K562 (cell line): ENCODE data around the gene CD44. TPM values are rescaled to one million over a fixed set of nuclear protein-coding genes. Genes with fewer than 3 reads are reported as not detected.

Experiments
- ATAC-seq: fragments of 200-7000 bp; cut with Tn5 transposase; 3 replicates; pipeline ENCODE4 v1.9.1; 2020; ENCODE audit warnings: moderate library complexity
- BruUV-seq: library from RNA; stranded (reverse); fragments of 400-500 nt; replicated peaks from 2 replicates; lab custom pipeline; 2021; lab: Mats Ljungman, UMichigan
- CTCF ChIA-PET: fragments of 300-600 bp; formaldehyde crosslinking; extraction: SDS; loops from one replicate; lab custom pipeline; 2021; ENCODE audit warnings: low intra/inter-chr PET ratio; lab: Yijun Ruan, JAX
- POLR2A ChIA-PET: fragments of 300-600, 350-650 bp; sonication (Branson Sonifier 250); formaldehyde crosslinking; extraction: SDS; loops from one replicate; lab custom pipeline; 2021; ENCODE audit warnings: antibody characterized with exemption, inconsistent platforms; lab: Yijun Ruan, JAX
- DNase-seq, 4 experiments: peaks; one replicate each; pipeline versions ENCODE4 v3.0.0 to v3.0.0-alpha.2; 2011 to 2018; ENCODE audit warnings: low spot score in 3 of 4, mixed read lengths in 3 of 4; ENCODE audit errors: extremely low read depth in 1 of 4
- FAIRE-seq: peaks from 2 replicates; lab custom pipeline; 2011; peaks lifted over from hg19 to GRCh38; lab: Jason Lieb, UNC
- H2AFZ ChIP-seq: 2 replicates; pipeline ENCODE4 v1.6.0; 2011; ENCODE audit warnings: low read depth, low read length, control low read depth, inconsistent platforms
- H3K27ac ChIP-seq: fragments of 200-600 bp; 3 replicates; pipeline ENCODE4 v1.8.0; 2011; ENCODE audit warnings: low read depth, mild to moderate bottlenecking, control low read depth, inconsistent platforms, low read length, moderate library complexity, mixed read lengths; ENCODE audit errors: extremely low read depth
- H3K27me3 ChIP-seq, 2 experiments: fragments of 300-600 bp in 1 of 2; 2 replicates in 1 of 2; 3 replicates in 1 of 2; pipeline versions ENCODE4 v1.6.0 to v1.8.0; 2011; ENCODE audit warnings: inconsistent platforms in 2 of 2, low read length in 2 of 2, mild to moderate bottlenecking in 1 of 2, mixed read lengths in 1 of 2, moderate library complexity in 1 of 2; ENCODE audit not compliant: control insufficient read depth in 2 of 2, insufficient read depth in 2 of 2
- H3K36me3 ChIP-seq: fragments of 300-600 bp; 3 replicates; pipeline ENCODE4 v1.8.0; 2011; ENCODE audit warnings: mild to moderate bottlenecking, low read length, inconsistent platforms; ENCODE audit not compliant: control insufficient read depth, insufficient read depth
- H3K4me1 ChIP-seq, 2 experiments: fragments of 200-600 bp in 1 of 2; replicated peaks in 1 of 2; 2 replicates in 1 of 2; 3 replicates in 1 of 2; pipeline versions ENCODE4 v1.5.1 to v1.8.0; 2011; ENCODE audit warnings: inconsistent platforms in 2 of 2, low read length in 2 of 2, mild to moderate bottlenecking in 1 of 2, mixed read lengths in 1 of 2, moderate library complexity in 1 of 2; ENCODE audit not compliant: control insufficient read depth in 2 of 2, insufficient read depth in 2 of 2
- H3K4me2 ChIP-seq: 2 replicates; pipeline ENCODE4 v1.6.1; 2011; ENCODE audit warnings: low read length, control low read depth, inconsistent platforms, mixed read lengths; ENCODE audit not compliant: insufficient read depth
- H3K4me3 ChIP-seq: fragments of 200-600 bp; sonication (generic), shearing (Covaris generic); 2 replicates; pipeline ENCODE4 v1.5.1; 2016; ENCODE audit warnings: control low read depth, inconsistent platforms
- H3K79me2 ChIP-seq: fragments of 200-600 bp; 3 replicates; pipeline ENCODE4 v1.8.0; 2011; ENCODE audit warnings: low read length, inconsistent platforms; ENCODE audit not compliant: control insufficient read depth, insufficient read depth
- H3K9ac ChIP-seq, 2 experiments: 2 replicates each; pipeline versions ENCODE4 v1.6.0 to v1.6.1; 2011; ENCODE audit warnings: low read depth in 2 of 2, low read length in 2 of 2, control low read depth in 1 of 2, inconsistent platforms in 1 of 2, mild to moderate bottlenecking in 1 of 2, mixed read lengths in 1 of 2; ENCODE audit not compliant: insufficient read depth in 1 of 2
- H3K9me1 ChIP-seq: one replicate; pipeline ENCODE4 v1.6.0; 2011; ENCODE audit warnings: inconsistent platforms, mild to moderate bottlenecking, low read length, moderate library complexity; ENCODE audit not compliant: control insufficient read depth, insufficient read depth
- H3K9me3 ChIP-seq: replicated peaks from 2 replicates; pipeline ENCODE4 v1.5.1; 2011; ENCODE audit warnings: low read depth, low read length, inconsistent platforms; ENCODE audit not compliant: control insufficient read depth, insufficient read depth
- H4K20me1 ChIP-seq: replicated peaks from 2 replicates; pipeline ENCODE4 v1.6.1; 2011; ENCODE audit warnings: low read length, inconsistent platforms, mixed read lengths; ENCODE audit not compliant: control insufficient read depth, insufficient read depth
- ARID2 ChIP-seq: fragments of 450-650 bp; IDR thresholded peaks from 2 replicates; pipeline ENCODE4 v1.6.1; 2017; ENCODE audit warnings: antibody characterized with exemption, mild to moderate bottlenecking
- CHCHD3 ChIP-seq: fragments of 250-450 bp; sonication (Bioruptor Pico); IDR thresholded peaks from 2 replicates; pipeline ENCODE4 v2.1.2; 2022; ENCODE audit warnings: mild to moderate bottlenecking
- CHD4 ChIP-seq: fragments of 200-600 bp; sonication (generic); IDR thresholded peaks from 3 replicates; pipeline ENCODE4 v1.6.1; 2012; ENCODE audit warnings: low read depth, mild to moderate bottlenecking, mixed read lengths, low read length, inconsistent platforms; ENCODE audit not compliant: insufficient read depth, insufficient replicate concordance, poor library complexity, severe bottlenecking
- GATA2 ChIP-seq: sonication (generic); formaldehyde crosslinking; IDR thresholded peaks from 2 replicates; pipeline ENCODE4 v1.4.0; 2020; ENCODE audit warnings: mild to moderate bottlenecking, missing genetic modification reagents
- HDAC6 ChIP-seq: IDR thresholded peaks from 2 replicates; pipeline ENCODE4 v1.6.1; 2012; ENCODE audit warnings: low read depth, mild to moderate bottlenecking, control low read depth, inconsistent platforms, low read length, moderate library complexity
- HDGF ChIP-seq: fragments of 450-650 bp; IDR thresholded peaks from 2 replicates; pipeline ENCODE4 v1.6.1; 2016
- IRF2 ChIP-seq: sonication (generic); formaldehyde crosslinking; IDR thresholded peaks from 2 replicates; pipeline ENCODE4 v1.8.1; 2022; ENCODE audit warnings: mild to moderate bottlenecking, missing genetic modification reagents
- NONO ChIP-seq, 2 experiments: fragments of 200-400 bp in 1 of 2; fragments of 450-650 bp in 1 of 2; formaldehyde crosslinking in 1 of 2; IDR thresholded peaks; 2 replicates each; pipeline ENCODE4 v1.6.1; 2017; ENCODE audit warnings: low read depth in 2 of 2, mild to moderate bottlenecking in 2 of 2, moderate library complexity in 2 of 2, low read length in 1 of 2
- RBM14 ChIP-seq: fragments of 200-400 bp; formaldehyde crosslinking; IDR thresholded peaks from 2 replicates; pipeline ENCODE4 v1.6.1; 2018; ENCODE audit warnings: low read depth, mild to moderate bottlenecking, low read length, moderate library complexity, borderline replicate concordance; ENCODE audit not compliant: insufficient read depth
- RUNX1 ChIP-seq: sonication (generic); IDR thresholded peaks from 2 replicates; pipeline ENCODE4 v1.6.1; 2016; ENCODE audit warnings: antibody characterized with exemption, low read depth
- SMARCE1 ChIP-seq: fragments of 450-650 bp; IDR thresholded peaks from 2 replicates; pipeline ENCODE4 v1.7.1; 2016; ENCODE audit warnings: mild to moderate bottlenecking
- ZNF175 ChIP-seq: fragments of 200-800 bp; sonication (Bioruptor generic); IDR thresholded peaks from 2 replicates; pipeline ENCODE4 v1.6.1; 2016; ENCODE audit warnings: low read depth, mild to moderate bottlenecking, missing genetic modification characterization, missing compliant biosample characterization
- ZNF3 ChIP-seq: fragments of 250-450 bp; sonication (Bioruptor Pico); IDR thresholded peaks from 2 replicates; pipeline ENCODE4 v1.5.0; 2021; ENCODE audit warnings: mild to moderate bottlenecking, moderate library complexity
- ZNF778 ChIP-seq: fragments of 450-650 bp; formaldehyde crosslinking; IDR thresholded peaks from 2 replicates; pipeline ENCODE4 v1.4.0; 2020; ENCODE audit warnings: mild to moderate bottlenecking, moderate library complexity
- WGBS: fragments of 100-300 bp; shearing (Covaris generic); methylation state at CpG from one replicate; pipeline ENCODE4 v1.1.6; 2016; ENCODE audit warnings: low coverage, mixed read lengths; ENCODE audit not compliant: insufficient coverage; ENCODE audit errors: missing lambda C conversion rate; 5-methylcytosine and 5-hydroxymethylcytosine counted together
- in situ Hi-C: fragments of 300-500 bp; cut with MboI; formaldehyde crosslinking; loops from 4 replicates; pipeline ENCODE4 v1.15.0; 2018; ENCODE audit warnings: inconsistent platforms, mixed read lengths
- intact Hi-C: fragments of 100-400 bp; cut with micrococcal nuclease; formaldehyde crosslinking; loops from 2 replicates; pipeline ENCODE4 v1.14.2; 2022
- polyA plus RNA-seq, 8 experiments: library from polyadenylated mRNA; depleted of rRNA in 4 of 8; stranded (reverse) in 5 of 8; unstranded in 3 of 8; fragments of >200 nt; fragmentation: Nextera tagmentation in 2 of 8; fragmentation: Illumina TruSeq in 1 of 8; extraction: Ambion mirVana in 2 of 8; extraction: Trizol in 1 of 8; gene quantifications; 2 replicates each; pipeline versions ENCODE4 v1.2.1 to v1.2.3, GENCODE V29; 2011 to 2014; ENCODE audit warnings: inconsistent platforms in 1 of 8, missing spikeins in 1 of 8
- total RNA-seq, 7 experiments: library from RNA; depleted of rRNA in 6 of 7; stranded (reverse); fragments of >200 nt in 6 of 7; fragmentation: Illumina TruSeq in 2 of 7; extraction: Trizol in 2 of 7; gene quantifications; 2 replicates each; pipeline versions ENCODE4 v1.2.1 to v1.2.3, GENCODE V29; 2011 to 2021; ENCODE audit warnings: low replicate concordance in 1 of 7
- TF ChIP-seq, protein P1 (sequence below): fragments of 250-450 bp; sonication (Bioruptor Pico); IDR thresholded peaks from 2 replicates; pipeline ENCODE4 v1.9.0; 2021; ENCODE audit warnings: mild to moderate bottlenecking
- TF ChIP-seq, protein P2 (sequence below): fragments of 450-650 bp; IDR thresholded peaks from one replicate; pipeline ENCODE4 v1.6.1; 2018; ENCODE audit warnings: mild to moderate bottlenecking, moderate library complexity; ENCODE audit not compliant: partially characterized antibody
- TF ChIP-seq, protein P3 (sequence below): fragments of 250-450 bp; sonication (Bioruptor Pico); IDR thresholded peaks from 2 replicates; pipeline ENCODE4 v1.4.0; 2020; ENCODE audit warnings: mild to moderate bottlenecking
- TF ChIP-seq, protein P4 (sequence below): fragments of 250-450 bp; sonication (Bioruptor Pico); IDR thresholded peaks from 2 replicates; pipeline ENCODE4 v1.4.0; 2020; ENCODE audit warnings: mild to moderate bottlenecking, moderate library complexity

Gene CD44
- total and polyA plus RNA-seq, 9 of the 15 experiments (the other 6 are each of a cell fraction or from before 2014, with no cell fraction given), result 1.2 to 13.9 (median 3.0) TPM

DNA sequence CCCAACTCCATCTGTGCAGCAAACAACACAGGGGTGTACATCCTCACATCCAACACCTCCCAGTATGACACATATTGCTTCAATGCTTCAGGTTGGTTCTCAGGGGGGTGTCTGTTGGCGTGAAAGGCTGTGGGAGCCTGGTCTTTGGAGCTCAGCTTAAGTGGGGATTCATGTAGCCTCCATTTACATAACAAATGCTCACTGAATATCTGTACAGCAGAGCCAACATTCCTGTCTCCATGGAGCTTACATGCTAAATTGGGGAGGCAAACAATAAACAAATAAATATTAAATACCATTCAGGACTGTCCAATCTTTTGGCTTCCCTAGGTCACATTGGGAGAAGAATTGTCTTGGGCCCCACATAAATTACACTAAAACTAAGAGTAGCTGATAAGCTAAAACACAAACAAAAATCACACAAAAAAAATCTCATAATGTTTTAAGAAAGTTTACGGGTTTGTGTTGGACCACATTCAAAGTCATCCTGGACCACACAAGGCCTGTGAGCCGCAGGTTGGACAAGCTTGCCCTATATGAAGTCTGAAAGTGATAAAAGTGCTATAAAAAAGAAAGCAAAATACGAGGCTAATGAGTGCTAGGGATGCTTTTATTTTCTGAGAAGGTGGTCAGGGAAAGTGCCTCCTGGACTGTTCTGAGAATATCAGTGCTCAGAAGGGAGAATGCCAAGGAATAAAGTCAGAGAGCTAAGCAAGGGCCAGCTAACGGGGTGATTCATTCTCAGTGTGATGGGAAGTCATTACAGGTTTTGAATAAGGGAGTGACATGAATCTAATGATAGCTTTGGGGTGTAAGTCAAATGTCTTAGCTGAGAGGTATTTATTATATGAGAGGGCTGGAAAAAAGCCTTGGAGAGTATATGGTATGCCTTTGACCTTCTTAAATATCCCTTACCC is 41.6 kb downstream of the CD44 start:
- no peak for TF ChIP-seq ZNF175 (CRISPR knock-in tag)
- TF ChIP-seq CHD4, result no peak
- TF ChIP-seq CHCHD3 (CRISPR knock-in tag), result no peak
- no peak for TF ChIP-seq SMARCE1
- TF ChIP-seq HDGF, result no peak
- no peak for TF ChIP-seq RBM14
- no peak for TF ChIP-seq GATA2
- no peak for TF ChIP-seq HDAC6
- no peak for TF ChIP-seq ZNF3
- no peak for TF ChIP-seq RUNX1
- no peak for TF ChIP-seq IRF2 (CRISPR knock-in tag)
- TF ChIP-seq ZNF778 (CRISPR knock-in tag), result no peak
- TF ChIP-seq, protein P1, sequence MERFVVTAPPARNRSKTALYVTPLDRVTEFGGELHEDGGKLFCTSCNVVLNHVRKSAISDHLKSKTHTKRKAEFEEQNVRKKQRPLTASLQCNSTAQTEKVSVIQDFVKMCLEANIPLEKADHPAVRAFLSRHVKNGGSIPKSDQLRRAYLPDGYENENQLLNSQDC (CRISPR knock-in tag), result no peak
- TF ChIP-seq NONO (IDR thresholded peaks at IDR 0.05; ENCODE audit: low read depth in 2 of 2, low read length in 1 of 2), result no peak
- TF ChIP-seq, protein P2, sequence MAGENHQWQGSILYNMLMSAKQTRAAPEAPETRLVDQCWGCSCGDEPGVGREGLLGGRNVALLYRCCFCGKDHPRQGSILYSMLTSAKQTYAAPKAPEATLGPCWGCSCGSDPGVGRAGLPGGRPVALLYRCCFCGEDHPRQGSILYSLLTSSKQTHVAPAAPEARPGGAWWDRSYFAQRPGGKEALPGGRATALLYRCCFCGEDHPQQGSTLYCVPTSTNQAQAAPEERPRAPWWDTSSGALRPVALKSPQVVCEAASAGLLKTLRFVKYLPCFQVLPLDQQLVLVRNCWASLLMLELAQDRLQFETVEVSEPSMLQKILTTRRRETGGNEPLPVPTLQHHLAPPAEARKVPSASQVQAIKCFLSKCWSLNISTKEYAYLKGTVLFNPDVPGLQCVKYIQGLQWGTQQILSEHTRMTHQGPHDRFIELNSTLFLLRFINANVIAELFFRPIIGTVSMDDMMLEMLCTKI, result no peak
- TF ChIP-seq, protein P3, sequence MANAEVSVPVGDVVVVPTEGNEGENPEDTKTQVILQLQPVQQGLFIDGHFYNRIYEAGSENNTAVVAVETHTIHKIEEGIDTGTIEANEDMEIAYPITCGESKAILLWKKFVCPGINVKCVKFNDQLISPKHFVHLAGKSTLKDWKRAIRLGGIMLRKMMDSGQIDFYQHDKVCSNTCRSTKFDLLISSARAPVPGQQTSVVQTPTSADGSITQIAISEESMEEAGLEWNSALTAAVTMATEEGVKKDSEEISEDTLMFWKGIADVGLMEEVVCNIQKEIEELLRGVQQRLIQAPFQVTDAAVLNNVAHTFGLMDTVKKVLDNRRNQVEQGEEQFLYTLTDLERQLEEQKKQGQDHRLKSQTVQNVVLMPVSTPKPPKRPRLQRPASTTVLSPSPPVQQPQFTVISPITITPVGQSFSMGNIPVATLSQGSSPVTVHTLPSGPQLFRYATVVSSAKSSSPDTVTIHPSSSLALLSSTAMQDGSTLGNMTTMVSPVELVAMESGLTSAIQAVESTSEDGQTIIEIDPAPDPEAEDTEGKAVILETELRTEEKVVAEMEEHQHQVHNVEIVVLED (CRISPR knock-in tag), result no peak
- TF ChIP-seq, protein P4, sequence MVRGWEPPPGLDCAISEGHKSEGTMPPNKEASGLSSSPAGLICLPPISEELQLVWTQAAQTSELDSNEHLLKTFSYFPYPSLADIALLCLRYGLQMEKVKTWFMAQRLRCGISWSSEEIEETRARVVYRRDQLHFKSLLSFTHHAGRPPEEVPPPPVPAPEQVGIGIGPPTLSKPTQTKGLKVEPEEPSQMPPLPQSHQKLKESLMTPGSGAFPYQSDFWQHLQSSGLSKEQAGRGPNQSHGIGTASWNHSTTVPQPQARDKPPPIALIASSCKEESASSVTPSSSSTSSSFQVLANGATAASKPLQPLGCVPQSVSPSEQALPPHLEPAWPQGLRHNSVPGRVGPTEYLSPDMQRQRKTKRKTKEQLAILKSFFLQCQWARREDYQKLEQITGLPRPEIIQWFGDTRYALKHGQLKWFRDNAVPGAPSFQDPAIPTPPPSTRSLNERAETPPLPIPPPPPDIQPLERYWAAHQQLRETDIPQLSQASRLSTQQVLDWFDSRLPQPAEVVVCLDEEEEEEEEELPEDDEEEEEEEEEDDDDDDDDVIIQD (CRISPR knock-in tag), result no peak
- TF ChIP-seq ARID2, result no peak
- TF ChIP-seq, all 486 proteins: peak for 0
- Histone ChIP-seq H3K9me1 (no peaks in the 10 kb centered on the region), H3K9ac (no peak overlapping the region), H3K27me3 (peaks cover 2 to 7% of the 10 kb centered on the region in 2 experiments; a peak in 3 of 5 replicates), H3K79me2 (no peaks in the 10 kb centered on the region), H3K36me3 (no peaks in the 10 kb centered on the region), H3K4me1 (no peaks in the 10 kb centered on the region), H2AFZ (no peak overlapping the region), H3K27ac (no peak overlapping the region), H3K9me3 (no peaks in the 10 kb centered on the region), H4K20me1 (no peaks in the 10 kb centered on the region), H3K4me3 (no peak overlapping the region), H3K4me2 (no peak overlapping the region)
- WGBS, result 5% methylated on average over 5 of the region's 5 CpGs
- in situ Hi-C loops (no loop called here), intact Hi-C loops (no loop called here)
- BruUV-seq, result no TSS peak
- ChIA-PET POLR2A (no interaction called here), CTCF (no interaction called here)
- no peak for DNase-seq
- FAIRE-seq, result no peak
- ATAC-seq, result no peak
